HG03280 (cell line): ENCODE measurements around the gene ANXA3.
A peak's percentile ranks its signal among the peaks of the same experiment; 100 is the strongest.

ENCODE experiments used
- ATAC-seq: cut with Tn5 transposase; IDR thresholded peaks from one replicate; pipeline ENCODE4 v1.9.1; 2021; ENCODE audit warnings: mild to moderate bottlenecking, moderate library complexity; ENCODE audit not compliant: unreplicated experiment

Gene ANXA3

DNA sequence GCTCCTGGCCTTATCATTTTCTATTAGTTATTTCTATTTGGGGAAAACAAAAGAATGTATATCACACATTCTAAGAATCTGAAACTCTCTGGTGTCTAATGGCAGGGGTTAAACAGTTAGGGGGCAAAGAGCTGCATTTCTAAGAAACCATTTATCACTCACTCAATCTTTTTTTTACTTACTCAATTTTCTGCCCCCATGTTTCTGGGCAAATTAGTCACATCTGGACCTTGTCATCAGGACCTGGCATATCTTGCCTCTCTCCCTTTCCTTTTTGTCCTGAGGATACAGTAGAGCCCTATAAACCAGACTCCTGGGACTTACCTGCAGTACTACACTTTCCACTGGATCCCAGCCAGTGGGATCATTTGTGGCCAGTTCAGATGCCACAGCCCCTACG lies 89.1 kb downstream of the ANXA3 start:
- no peak for ATAC-seq

DNA sequence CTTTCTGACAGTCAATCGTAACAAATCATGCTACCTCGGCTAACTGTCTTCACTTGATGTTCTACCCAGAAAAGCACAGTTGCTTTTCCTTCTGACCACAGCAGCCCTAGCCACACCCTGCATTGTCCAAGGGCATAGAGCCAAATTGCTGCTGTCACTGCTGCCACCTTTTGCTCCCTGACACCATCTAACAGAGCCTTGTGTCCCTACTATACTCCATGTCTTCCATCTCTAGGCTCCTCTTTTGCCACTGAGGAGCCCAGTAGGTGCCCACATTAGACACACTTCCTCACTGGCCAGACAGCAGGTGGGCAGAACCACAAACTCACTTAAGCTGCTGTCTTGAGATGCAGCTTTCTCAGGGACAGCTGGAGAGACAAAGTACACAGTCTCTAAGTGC lies 91.4 kb downstream of the ANXA3 start:
- no peak for ATAC-seq

- no peak for ATAC-seq
Observed at GRCh38 chr4:78644063-78644691, 92.6 kb downstream of the ANXA3 start.

- peak; percentile 97 for ATAC-seq
Observed at GRCh38 chr4:78644744-78645330, 93.3 kb downstream of the ANXA3 start.

- no peak for ATAC-seq
Observed at GRCh38 chr4:78645853-78646757, 94.5 kb downstream of the ANXA3 start.

- no peak for ATAC-seq
Observed at GRCh38 chr4:78647272-78647671, 95.7 kb downstream of the ANXA3 start.

DNA sequence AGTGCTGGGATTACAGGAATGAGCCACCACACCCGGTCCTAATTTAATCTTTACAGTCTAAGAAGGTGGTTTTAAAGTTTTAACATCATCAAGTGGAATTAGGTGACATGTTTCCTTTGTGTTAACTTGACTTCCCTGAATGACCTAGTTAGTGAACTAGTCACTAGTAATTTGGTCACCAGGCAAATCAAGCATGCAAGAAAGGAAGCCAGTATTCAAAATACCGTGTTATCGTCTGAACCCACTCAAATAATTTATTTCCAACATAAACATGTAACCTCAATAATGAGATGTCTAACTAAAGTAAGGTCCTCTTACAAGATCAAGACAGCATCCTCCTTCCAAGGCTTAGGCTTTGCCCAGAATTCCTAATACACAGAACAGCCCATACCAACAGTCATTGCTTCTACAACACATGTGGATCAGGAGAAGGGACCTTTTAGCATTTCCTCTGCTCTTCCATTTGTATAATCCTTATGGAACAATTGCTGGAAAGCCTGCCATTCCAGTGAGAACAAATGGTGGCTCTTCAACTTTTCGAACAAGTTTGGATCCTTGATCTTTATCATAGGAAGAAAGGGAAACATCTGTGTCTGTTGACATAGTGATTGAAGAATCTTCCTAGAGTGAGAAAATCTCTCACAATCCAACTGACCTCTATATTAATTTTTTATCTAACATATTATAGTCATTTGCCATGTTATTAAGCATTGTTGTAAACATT lies 97.2 kb downstream of the ANXA3 start:
- no peak for ATAC-seq

GRCh38 chr4:78650106-78651024 lies 98.8 kb downstream of the ANXA3 start:
- no peak for ATAC-seq

DNA sequence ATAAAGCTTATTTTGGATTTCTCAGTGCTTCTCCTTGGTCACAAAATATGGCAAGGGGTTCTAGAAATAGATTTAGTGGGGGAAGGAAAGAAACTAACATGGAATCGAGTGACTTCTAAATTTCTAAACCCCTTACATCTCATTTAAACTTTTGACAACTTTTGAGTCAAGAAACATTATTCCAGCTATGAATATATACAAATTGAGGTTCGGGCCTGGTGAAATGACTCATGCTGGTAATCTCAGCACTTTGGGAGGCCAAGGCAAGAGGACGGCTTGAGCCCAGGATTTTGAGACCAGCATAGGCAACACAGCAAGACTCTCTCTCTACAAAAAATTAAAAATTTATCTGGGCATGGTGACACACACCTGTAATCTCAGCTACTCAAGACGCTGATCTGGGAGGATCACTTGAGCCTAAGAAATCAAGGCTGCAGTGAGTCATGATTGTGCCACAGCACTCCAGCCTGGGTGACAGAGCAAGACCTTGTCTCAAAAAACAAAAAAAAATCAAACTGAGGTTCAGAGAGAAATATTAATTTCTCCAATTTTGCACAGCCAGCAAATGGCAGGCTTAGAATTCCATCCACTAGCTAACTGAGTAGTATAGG lies 99.8 kb downstream of the ANXA3 start:
- ATAC-seq = no peak

- ATAC-seq = no peak
Observed at GRCh38 chr4:78652282-78652876, 100.8 kb downstream of the ANXA3 start.

- ATAC-seq = no peak
Observed at GRCh38 chr4:78653655-78654054, 102.1 kb downstream of the ANXA3 start.

DNA sequence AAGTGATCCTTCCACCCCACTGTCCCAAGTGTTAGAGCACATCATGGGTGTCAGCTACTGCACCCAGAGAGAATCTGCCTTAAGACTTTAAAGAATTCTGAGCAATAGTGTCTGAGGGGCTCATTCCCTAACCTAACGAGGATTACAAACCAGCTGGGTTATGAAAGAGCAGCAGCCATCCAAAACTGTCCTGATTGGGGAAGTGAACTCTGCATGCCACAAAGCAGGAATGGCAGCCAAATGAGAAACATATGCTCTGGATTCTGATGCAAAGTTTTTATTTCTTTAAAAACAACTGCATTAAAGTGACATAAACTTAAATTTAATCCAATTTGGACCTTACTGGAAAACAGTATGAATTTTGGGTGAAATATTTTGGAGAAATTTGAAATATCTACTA lies 103.2 kb downstream of the ANXA3 start:
- no peak for ATAC-seq

DNA sequence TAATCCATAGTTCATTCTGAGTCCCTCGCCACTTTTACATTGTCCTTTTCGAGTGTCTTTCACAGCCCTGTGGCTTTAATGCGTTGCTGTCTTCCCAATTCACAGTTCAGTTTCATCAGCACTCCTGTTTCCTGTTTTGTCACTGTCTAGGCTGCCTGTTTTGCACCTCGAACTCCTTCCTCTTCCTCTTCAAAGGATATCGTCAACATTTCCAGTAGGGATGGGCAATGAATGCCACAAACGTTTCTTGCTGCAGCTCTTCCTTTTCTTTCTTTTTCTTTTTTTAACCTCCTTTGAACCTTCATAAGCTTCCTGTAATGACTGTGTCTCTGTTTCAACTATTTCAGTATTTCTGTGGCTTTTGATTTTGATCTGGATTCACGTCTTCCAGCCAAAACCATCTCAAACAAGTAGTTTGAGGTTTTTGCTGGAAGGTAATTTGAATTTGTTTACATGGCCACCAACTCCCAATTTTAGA lies 105.4 kb downstream of the ANXA3 start:
- ATAC-seq = no peak

GRCh38 chr4:78659264-78659663 lies 107.7 kb downstream of the ANXA3 start:
- no peak for ATAC-seq

GRCh38 chr4:78659665-78660064 lies 108.1 kb downstream of the ANXA3 start:
- ATAC-seq = no peak
